NCI-H510A treated with DMSO at 0.1 percent for 48 hours (cell line): ENCODE results near the gene GCNT2.
"Not testable (repeated sequence)": the region's sequence is repeated elsewhere in the genome, so short reads cannot be mapped to it uniquely, and the experiment has no call there.

Source experiments
- DNase-seq: peaks from one replicate; lab custom pipeline; 2025; lab: John Stamatoyannopoulos, UW

Gene GCNT2

GRCh38 chr6:10610289-10610688, 89.1 kb downstream of the GCNT2 start:
- DNase-seq: no peak

GRCh38 chr6:10612161-10612560, 91.0 kb downstream of the GCNT2 start:
- DNase-seq: no peak

- no peak for DNase-seq
These were observed 91.9 kb downstream of the GCNT2 start for GRCh38 chr6:10613077-10613476.

- DNase-seq: no peak
These were observed 92.6 kb downstream of the GCNT2 start for GRCh38 chr6:10613723-10614122.

GRCh38 chr6:10615675-10616074, 94.5 kb downstream of the GCNT2 start:
- DNase-seq: no peak

- not testable (repeated sequence) for DNase-seq
These were observed 95.1 kb downstream of the GCNT2 start for GRCh38 chr6:10616266-10616665.

GRCh38 chr6:10617008-10617696, 96.0 kb downstream of the GCNT2 start:
- DNase-seq: no peak

GRCh38 chr6:10618409-10618808, 97.3 kb downstream of the GCNT2 start:
- no peak for DNase-seq

- peak; percentile 0 for DNase-seq
These were observed 100.1 kb downstream of the GCNT2 start for GRCh38 chr6:10621213-10621612.

GRCh38 chr6:10621847-10622246, 100.7 kb downstream of the GCNT2 start:
- DNase-seq: no peak

- no peak for DNase-seq
These were observed 103.7 kb downstream of the GCNT2 start for GRCh38 chr6:10624836-10625235.

- no peak for DNase-seq
These were observed 105.1 kb downstream of the GCNT2 start for GRCh38 chr6:10626154-10626741.

- no peak for DNase-seq
These were observed 106.6 kb downstream of the GCNT2 start for GRCh38 chr6:10627800-10628199.

GRCh38 chr6:10630178-10630577, 109.0 kb downstream of the GCNT2 start:
- no peak for DNase-seq

- DNase-seq: no peak
These were observed 112.1 kb downstream of the GCNT2 start for GRCh38 chr6:10633216-10633615.

- DNase-seq: no peak
These were observed 119.3 kb downstream of the GCNT2 start for GRCh38 chr6:10640412-10640811.

- DNase-seq: no peak
These were observed 120.4 kb downstream of the GCNT2 start for GRCh38 chr6:10641528-10641927.

GRCh38 chr6:10643201-10643651, 122.1 kb downstream of the GCNT2 start:
- DNase-seq: no peak

GRCh38 chr6:10644225-10644624, 123.1 kb downstream of the GCNT2 start:
- no peak for DNase-seq

GRCh38 chr6:10655508-10656055, 134.4 kb downstream of the GCNT2 start:
- no peak for DNase-seq

- DNase-seq: no peak
These were observed 138.0 kb downstream of the GCNT2 start for GRCh38 chr6:10658910-10659698.

- peak; percentile 3 for DNase-seq
These were observed 138.7 kb downstream of the GCNT2 start for GRCh38 chr6:10659699-10660348.
